ENCODE measurements around the gene SNRPD3.

- no peak for TF ChIP-seq CTCF (IDR thresholded peaks at IDR 0.05)
- TF ChIP-seq POLR2A (IDR thresholded peaks at IDR 0.05), result no peak
- TF ChIP-seq POLR2AphosphoS5 (IDR thresholded peaks at IDR 0.05), result no peak
- TF ChIP-seq EP300 (IDR thresholded peaks at IDR 0.05), result no peak
Measured at GRCh38 chr22:24535348-24535747, 20.5 kb upstream of the SNRPD3 start.
